WTC11 (cell line): ENCODE measurements around the gene LILRB1. TPM values are rescaled to one million over a fixed set of nuclear protein-coding genes. Genes with fewer than 3 reads are reported as not detected.

Experiments
- ATAC-seq: fragments of 200-7000 bp; cut with Tn5 transposase; 2 replicates; pipeline ENCODE4 v1.10.0; 2021; ENCODE audit warnings: mild to moderate bottlenecking, moderate library complexity
- CTCF ChIA-PET: fragments of 300-600 bp; sonication (Branson Sonifier 250); formaldehyde crosslinking; loops from one replicate; lab custom pipeline; 2021; ENCODE audit warnings: antibody characterized with exemption; lab: Charles Lee
- POLR2A ChIA-PET: fragments of 350-600 bp; sonication (Branson Sonifier 250); formaldehyde crosslinking; loops from one replicate; lab custom pipeline; 2021; ENCODE audit warnings: antibody characterized with exemption; lab: Charles Lee
- DNase-seq: peaks from one replicate; pipeline ENCODE4 v3.0.0; 2021; ENCODE audit warnings: low spot score
- H3K27ac Mint-ChIP-seq: 2 replicates; pipeline ENCODE4 v1.8.0; 2021; ENCODE audit warnings: mixed read lengths
- H3K27me3 Mint-ChIP-seq: 2 replicates; pipeline ENCODE4 v1.8.0; 2021; ENCODE audit warnings: low read depth, mild to moderate bottlenecking, moderate library complexity, mixed read lengths
- H3K36me3 Mint-ChIP-seq: 2 replicates; pipeline ENCODE4 v1.8.0; 2021; ENCODE audit warnings: mixed read lengths
- H3K4me1 Mint-ChIP-seq: 2 replicates; pipeline ENCODE4 v1.8.0; 2022; ENCODE audit warnings: mixed read lengths
- H3K4me3 Mint-ChIP-seq: 2 replicates; pipeline ENCODE4 v1.8.0; 2021; ENCODE audit warnings: mild to moderate bottlenecking, moderate library complexity, mixed read lengths
- H3K9me3 Mint-ChIP-seq: 2 replicates; pipeline ENCODE4 v1.8.0; 2021; ENCODE audit warnings: mixed read lengths
- AR ChIP-seq: fragments of 250-450 bp; sonication (Bioruptor Pico); IDR thresholded peaks from 2 replicates; pipeline ENCODE4 v1.9.0; 2021; ENCODE audit warnings: mild to moderate bottlenecking
- ATF1 ChIP-seq: sonication (generic); formaldehyde crosslinking; IDR thresholded peaks from 2 replicates; pipeline ENCODE4 v1.8.1; 2023; ENCODE audit warnings: mild to moderate bottlenecking, moderate library complexity, missing genetic modification reagents
- ATF2 ChIP-seq: sonication (generic); formaldehyde crosslinking; IDR thresholded peaks from 2 replicates; pipeline ENCODE4 v1.8.1; 2022; ENCODE audit warnings: low read depth, missing genetic modification reagents, borderline replicate concordance
- ATF6 ChIP-seq: sonication (generic); formaldehyde crosslinking; IDR thresholded peaks from 2 replicates; pipeline ENCODE4 v1.8.1; 2023; ENCODE audit warnings: mild to moderate bottlenecking, missing genetic modification reagents
- CBFB ChIP-seq: sonication (generic); formaldehyde crosslinking; IDR thresholded peaks from 2 replicates; pipeline ENCODE4 v1.8.1; 2022; ENCODE audit warnings: mild to moderate bottlenecking, low read depth, missing genetic modification reagents
- CTCF ChIP-seq: fragments of 200-600 bp; IDR thresholded peaks from 2 replicates; pipeline ENCODE4 v1.8.0; 2022; ENCODE audit warnings: antibody characterized with exemption
- ESRRA ChIP-seq: sonication (generic); formaldehyde crosslinking; IDR thresholded peaks from 2 replicates; pipeline ENCODE4 v1.8.1; 2022; ENCODE audit warnings: mild to moderate bottlenecking, missing genetic modification reagents, borderline replicate concordance
- FOXJ3 ChIP-seq: sonication (generic); formaldehyde crosslinking; IDR thresholded peaks from 2 replicates; pipeline ENCODE4 v1.9.0; 2021; ENCODE audit warnings: missing genetic modification reagents, mild to moderate bottlenecking, borderline replicate concordance
- FOXK1 ChIP-seq: sonication (generic); formaldehyde crosslinking; IDR thresholded peaks from 2 replicates; pipeline ENCODE4 v1.8.0; 2022; ENCODE audit warnings: mild to moderate bottlenecking, moderate library complexity, missing genetic modification reagents
- FOXP4 ChIP-seq: sonication (generic); formaldehyde crosslinking; IDR thresholded peaks from 2 replicates; pipeline ENCODE4 v1.8.0; 2022; ENCODE audit warnings: mild to moderate bottlenecking, missing genetic modification reagents
- JAZF1 ChIP-seq: fragments of 250-450 bp; sonication (Bioruptor Pico); IDR thresholded peaks from 2 replicates; pipeline ENCODE4 v1.9.0; 2021; ENCODE audit warnings: moderate library complexity, mild to moderate bottlenecking, inconsistent platforms
- NFE2L1 ChIP-seq: sonication (generic); formaldehyde crosslinking; IDR thresholded peaks from 2 replicates; pipeline ENCODE4 v1.8.1; 2023; ENCODE audit warnings: missing genetic modification reagents
- NR2C2 ChIP-seq: sonication (generic); formaldehyde crosslinking; IDR thresholded peaks from 2 replicates; pipeline ENCODE4 v1.8.0; 2022; ENCODE audit warnings: mild to moderate bottlenecking, missing genetic modification reagents
- OVOL2 ChIP-seq: fragments of 250-450 bp; sonication (Bioruptor Pico); IDR thresholded peaks from 2 replicates; pipeline ENCODE4 v1.9.0; 2021; ENCODE audit warnings: mild to moderate bottlenecking, borderline replicate concordance
- PREB ChIP-seq: sonication (generic); formaldehyde crosslinking; IDR thresholded peaks from 2 replicates; pipeline ENCODE4 v1.8.1; 2022; ENCODE audit warnings: mild to moderate bottlenecking, missing genetic modification reagents, moderate library complexity, borderline replicate concordance
- PRRX2 ChIP-seq: fragments of 250-450 bp; sonication (Bioruptor Pico); IDR thresholded peaks from 2 replicates; pipeline ENCODE4 v1.8.0; 2021; ENCODE audit warnings: mild to moderate bottlenecking
- SOX15 ChIP-seq: fragments of 250-450 bp; sonication (Bioruptor Pico); IDR thresholded peaks from 2 replicates; pipeline ENCODE4 v1.9.0; 2021; ENCODE audit warnings: mild to moderate bottlenecking
- TCF7 ChIP-seq: sonication (generic); formaldehyde crosslinking; IDR thresholded peaks from 2 replicates; pipeline ENCODE4 v1.8.0; 2022; ENCODE audit warnings: mild to moderate bottlenecking, low read depth, missing genetic modification reagents, moderate library complexity
- TP53 ChIP-seq: sonication (generic); formaldehyde crosslinking; IDR thresholded peaks from 2 replicates; pipeline ENCODE4 v1.8.1; 2023; ENCODE audit warnings: mild to moderate bottlenecking, missing genetic modification reagents
- USF2 ChIP-seq: sonication (generic); formaldehyde crosslinking; IDR thresholded peaks from 2 replicates; pipeline ENCODE4 v1.8.1; 2023; ENCODE audit warnings: mild to moderate bottlenecking, missing genetic modification reagents, moderate library complexity
- ZNF121 ChIP-seq: sonication (generic); formaldehyde crosslinking; IDR thresholded peaks from 2 replicates; pipeline ENCODE4 v1.8.0; 2023; ENCODE audit warnings: missing genetic modification reagents
- ZNF219 ChIP-seq: sonication (generic); formaldehyde crosslinking; IDR thresholded peaks from 2 replicates; pipeline ENCODE4 v1.8.0; 2023; ENCODE audit warnings: missing genetic modification reagents, mild to moderate bottlenecking, borderline replicate concordance
- total RNA-seq: library from RNA; stranded (reverse); gene quantifications from 3 replicates; pipeline ENCODE4 v1.2.3, GENCODE V29; 2021

LILRB1 gene
- total RNA-seq, 1 experiment from 2014 or later: not detected

GRCh38 chr19:54668353-54668752 is 38.1 kb downstream of the LILRB1 start:
- TF ChIP-seq PREB (CRISPR knock-in tag) (no peak), ESRRA (CRISPR knock-in tag) (no peak), PRRX2 (CRISPR knock-in tag) (no peak), ATF2 (CRISPR knock-in tag) (no peak), USF2 (no peak), TP53 (CRISPR knock-in tag) (no peak), ATF1 (CRISPR knock-in tag) (no peak)
- TF ChIP-seq, all 79 proteins: peak for 0
- Mint-ChIP-seq H3K4me3 (no peak overlapping the region), H3K4me1 (no peaks in the 10 kb centered on the region), H3K27me3 (peaks cover 4% of the 10 kb centered on the region), H3K9me3 (peaks cover 40% of the 10 kb centered on the region), H3K27ac (no peak overlapping the region), H3K36me3 (peaks cover 29% of the 10 kb centered on the region)
- ChIA-PET POLR2A (no interaction called here), CTCF (no interaction called here)
- ATAC-seq (no peak), DNase-seq (no peak)

- ChIA-PET CTCF (interaction anchor here (1.0 kb wide), 1 partner anchor 16 kb away, joined by 3 read pairs; no protein-coding TSS in a partner anchor), POLR2A (no interaction called here)
- Mint-ChIP-seq H3K4me1 (no peaks in the 10 kb centered on the region), H3K36me3 (peaks cover 22% of the 10 kb centered on the region), H3K27me3 (no peaks in the 10 kb centered on the region; the same call in none of the 2 replicates), H3K9me3 (peaks cover 37% of the 10 kb centered on the region), H3K27ac (no peak overlapping the region), H3K4me3 (no peak overlapping the region)
- ATAC-seq (no peak), DNase-seq (no peak)
- no peak for TF ChIP-seq NFE2L1 (CRISPR knock-in tag)
- no peak for TF ChIP-seq FOXJ3 (CRISPR knock-in tag)
- TF ChIP-seq FOXK1 (CRISPR knock-in tag): no peak
- TF ChIP-seq JAZF1 (CRISPR knock-in tag): no peak
- TF ChIP-seq ZNF121: no peak
- no peak for TF ChIP-seq ZNF219 (CRISPR knock-in tag)
- no peak for TF ChIP-seq CTCF
- TF ChIP-seq AR (CRISPR knock-in tag): no peak
- TF ChIP-seq OVOL2 (CRISPR knock-in tag): no peak
- TF ChIP-seq TCF7 (CRISPR knock-in tag): no peak
- TF ChIP-seq SOX15 (CRISPR knock-in tag): no peak
- no peak for TF ChIP-seq CBFB (CRISPR knock-in tag)
- TF ChIP-seq NR2C2 (CRISPR knock-in tag): no peak
- TF ChIP-seq FOXP4 (CRISPR knock-in tag): no peak
- TF ChIP-seq ATF6 (CRISPR knock-in tag): no peak
These were observed 40.5 kb downstream of the LILRB1 start for GRCh38 chr19:54670576-54671357.
